HL-60 (cell line): ENCODE data around the gene HSBP1.

Experiments
- CTCF ChIP-seq: IDR thresholded peaks from one replicate; pipeline ENCODE4 v1.5.1; 2011; ENCODE audit warnings: low read length, control low read depth, inconsistent platforms; ENCODE audit not compliant: insufficient read depth
- GABPA ChIP-seq: IDR thresholded peaks from 2 replicates; pipeline ENCODE4 v1.6.1; 2012; ENCODE audit warnings: low read depth
- POLR2AphosphoS5 ChIP-seq: IDR thresholded peaks from 2 replicates; pipeline ENCODE4 v1.6.1; 2012; ENCODE audit warnings: low read depth
- REST ChIP-seq: IDR thresholded peaks from 2 replicates; pipeline ENCODE4 v1.6.1; 2012; ENCODE audit warnings: low read depth; ENCODE audit not compliant: insufficient replicate concordance
- SPI1 ChIP-seq: IDR thresholded peaks from 2 replicates; pipeline ENCODE4 v1.6.1; 2012; ENCODE audit warnings: low read depth, mild to moderate bottlenecking, borderline replicate concordance

GRCh38 chr16:83813823-83814658 is 6.3 kb downstream of the HSBP1 start:
- TF ChIP-seq CTCF (no peak), POLR2AphosphoS5 (no peak), REST (no peak), GABPA (no peak), SPI1 (peak; percentile 43; the same call in 1 of the 2 replicates)
